Measurements from ENCODE around the gene ZSCAN4.
A peak's percentile ranks its signal among the peaks of the same experiment; 100 is the strongest.

DNA sequence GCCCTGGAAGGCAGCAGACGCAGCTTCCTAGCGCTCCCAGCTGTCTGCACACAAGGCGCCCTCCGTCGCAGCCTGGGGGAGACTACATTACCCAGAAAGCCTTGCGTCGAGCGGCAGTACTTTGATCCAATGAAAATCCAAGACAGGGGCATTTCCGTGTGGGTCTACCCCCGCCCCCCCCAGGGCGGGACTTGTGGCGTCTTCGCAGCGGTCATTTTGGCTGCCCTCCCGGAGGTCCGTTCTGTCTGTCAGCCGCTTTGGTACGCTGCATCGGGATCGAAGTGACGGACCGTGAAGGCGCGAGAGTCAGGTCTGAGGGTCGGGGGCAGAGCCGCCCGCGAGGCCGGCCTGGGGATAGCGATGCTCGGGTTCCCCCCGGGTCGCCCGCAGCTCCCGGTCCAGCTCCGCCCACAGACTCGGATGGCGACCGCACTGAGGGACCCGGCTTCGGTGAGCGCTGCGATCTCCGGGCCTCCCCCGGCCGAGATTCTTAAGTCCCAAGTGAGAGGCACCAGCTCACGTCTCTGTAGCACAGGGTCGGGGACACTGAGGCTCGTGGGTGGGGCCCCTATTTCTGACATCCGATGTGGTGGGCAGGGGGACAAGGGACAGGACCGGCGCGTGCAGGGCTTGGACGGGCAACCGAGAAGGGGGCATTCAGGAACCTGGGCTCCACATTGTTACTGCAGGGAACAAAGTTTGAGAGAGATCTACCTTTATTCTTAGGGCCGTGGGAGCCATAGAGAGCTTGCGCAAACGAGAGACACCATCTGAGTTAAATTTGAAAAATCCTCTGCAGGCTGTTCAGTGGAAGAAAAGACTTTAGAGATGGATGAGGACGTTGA lies 35.5 kb upstream of the ZSCAN4 start, which contains the start of gene ZNF211:
- TF ChIP-seq POLR2AphosphoS5 (IDR thresholded peaks at IDR 0.05; ENCODE audit: low read depth, low read length) (peak; percentile 76; the same call in 1 of the 2 replicates), EP300 (IDR thresholded peaks at IDR 0.05; ENCODE audit: borderline replicate concordance in 1 of 2, low read depth in 1 of 2, low read length in 1 of 2) (no peak), RFX5 (IDR thresholded peaks at IDR 0.05; ENCODE audit: low read length) (no peak), TAF1 (IDR thresholded peaks at IDR 0.05; ENCODE audit: borderline replicate concordance, low read depth, low read length) (no peak), CHD2 (IDR thresholded peaks at IDR 0.05; ENCODE audit: low read length, partially characterized antibody) (peak; percentile 93), ELF1 (IDR thresholded peaks at IDR 0.05) (peak; percentile 91), YY1 (IDR thresholded peaks at IDR 0.05; ENCODE audit: low read depth) (peak; percentile 66), NRF1 (IDR thresholded peaks at IDR 0.05; ENCODE audit: low read depth, low read length) (no peak), JUND (IDR thresholded peaks at IDR 0.05) (no peak), SIN3A (IDR thresholded peaks at IDR 0.05; ENCODE audit: borderline replicate concordance, low read depth, low read length) (peak; percentile 62; the same call in 1 of the 2 replicates), FOSL2 (IDR thresholded peaks at IDR 0.05; ENCODE audit: borderline replicate concordance, low read depth) (no peak)
- TF ChIP-seq, protein P1, sequence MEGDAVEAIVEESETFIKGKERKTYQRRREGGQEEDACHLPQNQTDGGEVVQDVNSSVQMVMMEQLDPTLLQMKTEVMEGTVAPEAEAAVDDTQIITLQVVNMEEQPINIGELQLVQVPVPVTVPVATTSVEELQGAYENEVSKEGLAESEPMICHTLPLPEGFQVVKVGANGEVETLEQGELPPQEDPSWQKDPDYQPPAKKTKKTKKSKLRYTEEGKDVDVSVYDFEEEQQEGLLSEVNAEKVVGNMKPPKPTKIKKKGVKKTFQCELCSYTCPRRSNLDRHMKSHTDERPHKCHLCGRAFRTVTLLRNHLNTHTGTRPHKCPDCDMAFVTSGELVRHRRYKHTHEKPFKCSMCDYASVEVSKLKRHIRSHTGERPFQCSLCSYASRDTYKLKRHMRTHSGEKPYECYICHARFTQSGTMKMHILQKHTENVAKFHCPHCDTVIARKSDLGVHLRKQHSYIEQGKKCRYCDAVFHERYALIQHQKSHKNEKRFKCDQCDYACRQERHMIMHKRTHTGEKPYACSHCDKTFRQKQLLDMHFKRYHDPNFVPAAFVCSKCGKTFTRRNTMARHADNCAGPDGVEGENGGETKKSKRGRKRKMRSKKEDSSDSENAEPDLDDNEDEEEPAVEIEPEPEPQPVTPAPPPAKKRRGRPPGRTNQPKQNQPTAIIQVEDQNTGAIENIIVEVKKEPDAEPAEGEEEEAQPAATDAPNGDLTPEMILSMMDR (IDR thresholded peaks at IDR 0.05): no peak
- TF ChIP-seq, protein P2, sequence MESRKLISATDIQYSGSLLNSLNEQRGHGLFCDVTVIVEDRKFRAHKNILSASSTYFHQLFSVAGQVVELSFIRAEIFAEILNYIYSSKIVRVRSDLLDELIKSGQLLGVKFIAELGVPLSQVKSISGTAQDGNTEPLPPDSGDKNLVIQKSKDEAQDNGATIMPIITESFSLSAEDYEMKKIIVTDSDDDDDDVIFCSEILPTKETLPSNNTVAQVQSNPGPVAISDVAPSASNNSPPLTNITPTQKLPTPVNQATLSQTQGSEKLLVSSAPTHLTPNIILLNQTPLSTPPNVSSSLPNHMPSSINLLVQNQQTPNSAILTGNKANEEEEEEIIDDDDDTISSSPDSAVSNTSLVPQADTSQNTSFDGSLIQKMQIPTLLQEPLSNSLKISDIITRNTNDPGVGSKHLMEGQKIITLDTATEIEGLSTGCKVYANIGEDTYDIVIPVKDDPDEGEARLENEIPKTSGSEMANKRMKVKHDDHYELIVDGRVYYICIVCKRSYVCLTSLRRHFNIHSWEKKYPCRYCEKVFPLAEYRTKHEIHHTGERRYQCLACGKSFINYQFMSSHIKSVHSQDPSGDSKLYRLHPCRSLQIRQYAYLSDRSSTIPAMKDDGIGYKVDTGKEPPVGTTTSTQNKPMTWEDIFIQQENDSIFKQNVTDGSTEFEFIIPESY (IDR thresholded peaks at IDR 0.05; ENCODE audit: borderline replicate concordance, low read depth): no peak; the same call in 1 of the 2 replicates
- TF ChIP-seq, protein P3, sequence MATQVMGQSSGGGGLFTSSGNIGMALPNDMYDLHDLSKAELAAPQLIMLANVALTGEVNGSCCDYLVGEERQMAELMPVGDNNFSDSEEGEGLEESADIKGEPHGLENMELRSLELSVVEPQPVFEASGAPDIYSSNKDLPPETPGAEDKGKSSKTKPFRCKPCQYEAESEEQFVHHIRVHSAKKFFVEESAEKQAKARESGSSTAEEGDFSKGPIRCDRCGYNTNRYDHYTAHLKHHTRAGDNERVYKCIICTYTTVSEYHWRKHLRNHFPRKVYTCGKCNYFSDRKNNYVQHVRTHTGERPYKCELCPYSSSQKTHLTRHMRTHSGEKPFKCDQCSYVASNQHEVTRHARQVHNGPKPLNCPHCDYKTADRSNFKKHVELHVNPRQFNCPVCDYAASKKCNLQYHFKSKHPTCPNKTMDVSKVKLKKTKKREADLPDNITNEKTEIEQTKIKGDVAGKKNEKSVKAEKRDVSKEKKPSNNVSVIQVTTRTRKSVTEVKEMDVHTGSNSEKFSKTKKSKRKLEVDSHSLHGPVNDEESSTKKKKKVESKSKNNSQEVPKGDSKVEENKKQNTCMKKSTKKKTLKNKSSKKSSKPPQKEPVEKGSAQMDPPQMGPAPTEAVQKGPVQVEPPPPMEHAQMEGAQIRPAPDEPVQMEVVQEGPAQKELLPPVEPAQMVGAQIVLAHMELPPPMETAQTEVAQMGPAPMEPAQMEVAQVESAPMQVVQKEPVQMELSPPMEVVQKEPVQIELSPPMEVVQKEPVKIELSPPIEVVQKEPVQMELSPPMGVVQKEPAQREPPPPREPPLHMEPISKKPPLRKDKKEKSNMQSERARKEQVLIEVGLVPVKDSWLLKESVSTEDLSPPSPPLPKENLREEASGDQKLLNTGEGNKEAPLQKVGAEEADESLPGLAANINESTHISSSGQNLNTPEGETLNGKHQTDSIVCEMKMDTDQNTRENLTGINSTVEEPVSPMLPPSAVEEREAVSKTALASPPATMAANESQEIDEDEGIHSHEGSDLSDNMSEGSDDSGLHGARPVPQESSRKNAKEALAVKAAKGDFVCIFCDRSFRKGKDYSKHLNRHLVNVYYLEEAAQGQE (IDR thresholded peaks at IDR 0.05; ENCODE audit: low read depth, low read length): no peak

Measured in SK-N-SH (cell line).